BLaER1 treated with 17β-estradiol and CSF1 and Interleukin-3, amounts not matched to agents 10 nM and 100 nM (cell line): ENCODE data around the gene WASL.

ENCODE experiments used
- H3K27ac ChIP-seq, 11 experiments: shearing (Covaris generic); formaldehyde crosslinking; 2 replicates each; pipeline ENCODE4 v1.8.1; 2022
- H3K27me3 ChIP-seq, 11 experiments: shearing (Covaris generic); formaldehyde crosslinking; 2 replicates each; pipeline ENCODE4 v1.8.1; 2022
- H3K36me3 ChIP-seq, 11 experiments: shearing (Covaris generic); formaldehyde crosslinking; 2 replicates each; pipeline ENCODE4 v1.8.1; 2022
- H3K4me1 ChIP-seq, 10 experiments: shearing (Covaris generic); formaldehyde crosslinking; 2 replicates each; pipeline ENCODE4 v1.8.1; 2022
- H3K4me2 ChIP-seq, 11 experiments: shearing (Covaris generic); formaldehyde crosslinking; 2 replicates each; pipeline ENCODE4 v1.8.1; 2022
- H3K4me3 ChIP-seq, 10 experiments: shearing (Covaris generic); formaldehyde crosslinking; 2 replicates each; pipeline ENCODE4 v1.8.1; 2022
- H3K9ac ChIP-seq, 11 experiments: shearing (Covaris generic); formaldehyde crosslinking; 2 replicates each; pipeline ENCODE4 v1.8.1; 2022
- H3K9me3 ChIP-seq, 11 experiments: shearing (Covaris generic); formaldehyde crosslinking; replicated peaks in 1 of 11; 2 replicates each; pipeline ENCODE4 v1.8.1; 2022
- H4K20me1 ChIP-seq, 11 experiments: shearing (Covaris generic); formaldehyde crosslinking; 2 replicates each; pipeline ENCODE4 v1.8.1; 2022
- Cebpa-rat ChIP-seq, 11 experiments: shearing (Covaris generic); IDR thresholded peaks; 2 replicates each; pipeline ENCODE4 v1.8.1; 2022

The WASL gene

GRCh38 chr7:123632808-123633207 is 116.0 kb downstream of the WASL start:
- Histone ChIP-seq H3K4me1 (no peaks in the 10 kb centered on the region), H3K4me2 (no peak overlapping the region)

More at GRCh38 chr7:123632808-123633207, 116.0 kb downstream of the WASL start:
- no peak for TF ChIP-seq Cebpa-rat (IDR thresholded peaks at IDR 0.05)
- Histone ChIP-seq H3K4me3 (no peak overlapping the region), H3K36me3 (no peaks in the 10 kb centered on the region), H3K27me3 (no peaks in the 10 kb centered on the region), H3K9me3 (no peaks in the 10 kb centered on the region), H4K20me1 (no peaks in the 10 kb centered on the region), H3K27ac (no peak overlapping the region), H3K9ac (no peak overlapping the region)
